ENCODE data around the gene ZNF557. TPM values are rescaled to one million over a fixed set of nuclear protein-coding genes. Genes with fewer than 3 reads are reported as not detected.

The ZNF557 gene
- total and polyA plus RNA-seq, 2 donors: 5.2 to 12.7 TPM

- DNase-seq (ENCODE audit: low read depth in 6 of 9, low spot score in 9 of 9): no peak
- peaks cover 10 to 15% of the 10 kb centered on the region in 2 donors for H3K36me3 ChIP-seq (ENCODE audit: control insufficient read depth in 2 of 2, insufficient read depth in 2 of 2, low read length in 1 of 2)
- H3K27me3 ChIP-seq (ENCODE audit: control insufficient read depth in 2 of 2, insufficient read depth in 1 of 2, low read length in 1 of 2): no peaks in the 10 kb centered on the region
- WGBS: 96% methylated on average over 2 of the region's 2 CpGs
- peaks cover 9 to 14% of the 10 kb centered on the region in 2 donors for H3K4me1 ChIP-seq (ENCODE audit: control insufficient read depth in 2 of 2, insufficient read depth in 2 of 2, low read length in 2 of 2)
- no peak overlapping the region for H3K27ac ChIP-seq (ENCODE audit: low read depth in 1 of 2, low read length in 1 of 2)
- H3K4me3 ChIP-seq (ENCODE audit: low read length in 2 of 2): no peak overlapping the region
- H3K9me3 ChIP-seq (ENCODE audit: control insufficient read depth in 2 of 2, insufficient read depth in 1 of 2, low read length in 1 of 2): peaks cover 0 to 4% of the 10 kb centered on the region in 2 donors
These were observed 1.8 kb upstream of the ZNF557 start for GRCh38 chr19:7067716-7068115.

DNA sequence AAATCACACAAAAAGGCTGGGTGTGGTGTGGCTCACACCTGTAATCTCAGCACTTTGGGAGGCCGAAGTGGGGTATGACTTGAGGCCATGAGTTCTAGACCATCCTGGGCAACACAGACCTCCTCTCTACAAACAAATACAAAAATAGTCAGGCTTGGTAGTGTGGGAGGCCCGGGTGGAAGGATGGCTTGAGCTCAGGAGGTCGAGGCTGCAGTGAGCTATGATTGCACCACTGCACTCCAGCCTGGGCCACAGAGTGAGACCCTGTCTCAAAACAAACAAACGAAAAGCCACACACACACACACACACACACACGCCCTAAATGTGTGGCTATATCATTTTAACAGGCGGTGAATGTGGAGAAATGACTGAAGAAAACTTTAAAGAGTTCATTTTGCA lies 904 bp upstream of the ZNF557 start:
- H3K4me1 ChIP-seq (ENCODE audit: control insufficient read depth in 2 of 2, insufficient read depth in 2 of 2, low read length in 2 of 2): peaks cover 9 to 14% of the 10 kb centered on the region in 2 donors
- H3K27ac ChIP-seq (ENCODE audit: low read depth in 1 of 2, low read length in 1 of 2): peak overlapping the region in 1 of 2 donors; percentile 84
- no peaks in the 10 kb centered on the region for H3K27me3 ChIP-seq (ENCODE audit: control insufficient read depth in 2 of 2, insufficient read depth in 1 of 2, low read length in 1 of 2)
- no peak for DNase-seq (ENCODE audit: low read depth in 6 of 9, low spot score in 9 of 9)
- H3K36me3 ChIP-seq (ENCODE audit: control insufficient read depth in 2 of 2, insufficient read depth in 2 of 2, low read length in 1 of 2): peaks cover 19 to 24% of the 10 kb centered on the region in 2 donors
- 93% methylated on average over 6 of the region's 6 CpGs for WGBS
- H3K4me3 ChIP-seq (ENCODE audit: low read length in 2 of 2): peak overlapping the region in 1 of 2 donors; percentile 78
- H3K9me3 ChIP-seq (ENCODE audit: control insufficient read depth in 2 of 2, insufficient read depth in 1 of 2, low read length in 1 of 2): peaks cover 0 to 5% of the 10 kb centered on the region in 2 donors

GRCh38 chr19:7069904-7070226 lies 362 bp downstream of the ZNF557 start:
- WGBS: under 1% methylated on average over 12 of the region's 12 CpGs
- Histone ChIP-seq H3K27ac (ENCODE audit: low read depth in 1 of 2, low read length in 1 of 2) (peak overlapping the region; percentile 96), H3K4me3 (ENCODE audit: low read length in 2 of 2) (peak overlapping the region; percentile 78 to 100), H3K27me3 (ENCODE audit: control insufficient read depth in 2 of 2, insufficient read depth in 1 of 2, low read length in 1 of 2) (no peaks in the 10 kb centered on the region), H3K36me3 (ENCODE audit: control insufficient read depth in 2 of 2, insufficient read depth in 2 of 2, low read length in 1 of 2) (peaks cover 31 to 36% of the 10 kb centered on the region in 2 donors), H3K9me3 (ENCODE audit: control insufficient read depth in 2 of 2, insufficient read depth in 1 of 2, low read length in 1 of 2) (peaks cover under 1 to 11% of the 10 kb centered on the region in 2 donors), H3K4me1 (ENCODE audit: control insufficient read depth in 2 of 2, insufficient read depth in 2 of 2, low read length in 2 of 2) (peaks cover 9 to 14% of the 10 kb centered on the region in 2 donors)
- no peak for DNase-seq (ENCODE audit: low read depth in 6 of 9, low spot score in 9 of 9)

- no peak for DNase-seq (ENCODE audit: low read depth in 6 of 9, low spot score in 9 of 9)
- Histone ChIP-seq H3K36me3 (ENCODE audit: control insufficient read depth in 2 of 2, insufficient read depth in 2 of 2, low read length in 1 of 2) (peaks cover 58 to 63% of the 10 kb centered on the region in 2 donors), H3K4me3 (ENCODE audit: low read length in 2 of 2) (no peak overlapping the region), H3K9me3 (ENCODE audit: control insufficient read depth in 2 of 2, insufficient read depth in 1 of 2, low read length in 1 of 2) (peaks cover 14 to 23% of the 10 kb centered on the region in 2 donors), H3K27ac (ENCODE audit: low read depth in 1 of 2, low read length in 1 of 2) (no peak overlapping the region), H3K4me1 (ENCODE audit: control insufficient read depth in 2 of 2, insufficient read depth in 2 of 2, low read length in 2 of 2) (peaks cover 9 to 14% of the 10 kb centered on the region in 2 donors), H3K27me3 (ENCODE audit: control insufficient read depth in 2 of 2, insufficient read depth in 1 of 2, low read length in 1 of 2) (no peaks in the 10 kb centered on the region)
- 98% methylated on average over 6 of the region's 6 CpGs for WGBS
These were observed 3.0 kb downstream of the ZNF557 start for GRCh38 chr19:7072541-7072940.

GRCh38 chr19:7074705-7075282 lies 5.3 kb downstream of the ZNF557 start:
- Histone ChIP-seq H3K9me3 (ENCODE audit: control insufficient read depth in 2 of 2, insufficient read depth in 1 of 2, low read length in 1 of 2) (peaks cover 24 to 34% of the 10 kb centered on the region in 2 donors), H3K27me3 (ENCODE audit: control insufficient read depth in 2 of 2, insufficient read depth in 1 of 2, low read length in 1 of 2) (no peaks in the 10 kb centered on the region), H3K4me1 (ENCODE audit: control insufficient read depth in 2 of 2, insufficient read depth in 2 of 2, low read length in 2 of 2) (peaks cover 5 to 10% of the 10 kb centered on the region in 2 donors), H3K36me3 (ENCODE audit: control insufficient read depth in 2 of 2, insufficient read depth in 2 of 2, low read length in 1 of 2) (peaks cover 76 to 84% of the 10 kb centered on the region in 2 donors), H3K4me3 (ENCODE audit: low read length in 2 of 2) (no peak overlapping the region), H3K27ac (ENCODE audit: low read depth in 1 of 2, low read length in 1 of 2) (no peak overlapping the region)
- over 99% methylated on average over 29 of the region's 29 CpGs for WGBS
- no peak for DNase-seq (ENCODE audit: low read depth in 6 of 9, low spot score in 9 of 9)

DNA sequence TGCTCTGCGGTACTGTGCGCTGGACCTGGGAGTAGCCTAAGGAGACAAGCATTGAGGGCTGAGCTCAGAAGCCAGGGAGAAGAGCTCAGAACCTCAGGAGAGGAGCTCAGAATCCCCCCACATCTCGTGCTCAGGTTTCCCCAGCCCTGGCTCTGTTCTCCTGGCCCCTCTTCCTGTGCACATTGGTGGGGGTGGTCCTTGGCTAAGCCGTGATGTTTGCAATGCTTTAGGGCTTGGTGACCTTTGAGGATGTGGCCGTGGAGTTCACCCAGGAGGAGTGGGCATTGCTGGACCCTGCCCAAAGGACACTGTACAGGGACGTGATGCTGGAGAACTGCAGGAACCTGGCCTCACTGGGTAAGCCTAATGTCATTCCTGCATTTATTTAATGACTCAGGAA lies 6.6 kb downstream of the ZNF557 start:
- Histone ChIP-seq H3K36me3 (ENCODE audit: control insufficient read depth in 2 of 2, insufficient read depth in 2 of 2, low read length in 1 of 2) (peaks cover 90 to 93% of the 10 kb centered on the region in 2 donors), H3K4me3 (ENCODE audit: low read length in 2 of 2) (no peak overlapping the region), H3K27ac (ENCODE audit: low read depth in 1 of 2, low read length in 1 of 2) (no peak overlapping the region), H3K4me1 (ENCODE audit: control insufficient read depth in 2 of 2, insufficient read depth in 2 of 2, low read length in 2 of 2) (no peaks in the 10 kb centered on the region), H3K27me3 (ENCODE audit: control insufficient read depth in 2 of 2, insufficient read depth in 1 of 2, low read length in 1 of 2) (no peaks in the 10 kb centered on the region), H3K9me3 (ENCODE audit: control insufficient read depth in 2 of 2, insufficient read depth in 1 of 2, low read length in 1 of 2) (peaks cover 37 to 47% of the 10 kb centered on the region in 2 donors)
- WGBS: 98% methylated on average over 6 of the region's 6 CpGs
- no peak for DNase-seq (ENCODE audit: low read depth in 6 of 9, low spot score in 9 of 9)

- WGBS: 97% methylated on average over 2 of the region's 2 CpGs
These were observed 8.5 kb downstream of the ZNF557 start for GRCh38 chr19:7078008-7078407.

DNA sequence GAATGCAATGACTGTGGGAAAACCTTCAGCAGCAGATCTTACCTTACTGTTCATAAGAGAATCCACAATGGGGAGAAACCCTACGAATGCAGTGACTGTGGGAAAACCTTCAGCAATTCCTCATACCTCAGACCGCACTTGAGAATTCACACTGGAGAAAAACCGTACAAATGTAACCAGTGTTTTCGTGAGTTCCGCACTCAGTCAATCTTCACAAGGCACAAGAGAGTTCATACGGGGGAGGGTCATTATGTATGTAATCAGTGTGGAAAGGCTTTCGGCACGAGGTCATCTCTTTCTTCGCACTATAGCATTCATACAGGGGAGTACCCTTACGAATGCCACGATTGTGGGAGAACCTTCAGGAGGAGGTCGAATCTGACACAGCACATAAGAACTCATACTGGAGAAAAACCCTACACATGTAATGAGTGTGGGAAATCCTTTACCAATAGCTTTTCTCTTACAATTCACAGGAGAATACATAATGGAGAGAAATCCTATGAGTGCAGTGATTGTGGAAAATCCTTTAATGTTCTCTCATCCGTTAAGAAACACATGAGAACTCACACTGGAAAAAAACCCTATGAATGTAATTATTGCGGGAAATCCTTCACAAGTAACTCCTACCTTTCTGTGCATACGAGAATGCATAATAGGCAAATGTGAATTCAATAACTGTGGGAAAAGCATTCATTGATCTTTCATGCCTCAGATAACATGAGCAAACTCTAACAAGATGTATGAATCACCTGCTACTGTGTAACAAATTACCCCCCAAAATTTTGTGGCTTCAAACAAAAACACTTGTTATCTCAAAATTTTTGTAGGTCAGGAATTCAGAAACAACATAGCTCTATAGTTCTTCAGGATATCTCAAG lies 13.8 kb downstream of the ZNF557 start:
- H3K4me3 ChIP-seq (ENCODE audit: low read length in 2 of 2): no peak overlapping the region

More at GRCh38 chr19:7078008-7078407, 8.5 kb downstream of the ZNF557 start:
- DNase-seq (ENCODE audit: low read depth in 6 of 9, low spot score in 9 of 9): no peak
- H3K27ac ChIP-seq (ENCODE audit: low read depth in 1 of 2, low read length in 1 of 2): no peak overlapping the region
- no peaks in the 10 kb centered on the region for H3K4me1 ChIP-seq (ENCODE audit: control insufficient read depth in 2 of 2, insufficient read depth in 2 of 2, low read length in 2 of 2)
- peaks cover 95 to 98% of the 10 kb centered on the region in 2 donors for H3K36me3 ChIP-seq (ENCODE audit: control insufficient read depth in 2 of 2, insufficient read depth in 2 of 2, low read length in 1 of 2)
- peaks cover 49 to 61% of the 10 kb centered on the region in 2 donors for H3K9me3 ChIP-seq (ENCODE audit: control insufficient read depth in 2 of 2, insufficient read depth in 1 of 2, low read length in 1 of 2)
- H3K4me3 ChIP-seq (ENCODE audit: low read length in 2 of 2): no peak overlapping the region
- H3K27me3 ChIP-seq (ENCODE audit: control insufficient read depth in 2 of 2, insufficient read depth in 1 of 2, low read length in 1 of 2): no peaks in the 10 kb centered on the region

DNA sequence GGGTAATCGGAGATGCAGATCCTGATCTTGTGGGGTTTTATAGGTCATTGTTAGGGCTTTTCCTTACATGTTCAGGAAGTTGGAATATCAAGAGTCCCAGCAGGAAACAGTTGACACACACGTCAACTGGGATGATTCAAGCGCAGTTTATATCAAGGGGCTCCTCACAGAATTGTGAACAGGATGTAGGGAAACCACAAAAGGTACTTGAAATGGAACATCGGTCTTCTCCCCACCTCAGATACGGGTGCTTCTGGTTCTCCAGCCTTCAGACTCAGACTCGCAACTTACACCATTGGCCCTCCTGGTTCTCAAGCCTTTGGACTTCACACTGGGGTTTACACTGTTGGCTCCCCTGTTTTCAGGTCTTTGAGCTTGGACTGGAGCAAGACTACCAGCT lies 19.5 kb downstream of the ZNF557 start:
- Histone ChIP-seq H3K27ac (ENCODE audit: low read depth in 1 of 2, low read length in 1 of 2) (no peak overlapping the region), H3K9me3 (ENCODE audit: control insufficient read depth in 2 of 2, insufficient read depth in 1 of 2, low read length in 1 of 2) (peaks cover 11 to 75% of the 10 kb centered on the region in 2 donors), H3K4me3 (ENCODE audit: low read length in 2 of 2) (no peak overlapping the region), H3K4me1 (ENCODE audit: control insufficient read depth in 2 of 2, insufficient read depth in 2 of 2, low read length in 2 of 2) (no peaks in the 10 kb centered on the region), H3K36me3 (ENCODE audit: control insufficient read depth in 2 of 2, insufficient read depth in 2 of 2, low read length in 1 of 2) (peaks cover 8% of the 10 kb centered on the region in 2 donors), H3K27me3 (ENCODE audit: control insufficient read depth in 2 of 2, insufficient read depth in 1 of 2, low read length in 1 of 2) (no peaks in the 10 kb centered on the region)
- WGBS: 66% methylated on average over 6 of the region's 6 CpGs
- DNase-seq (ENCODE audit: low read depth in 6 of 9, low spot score in 9 of 9): no peak

More for the DNA sequence above, 13.8 kb downstream of the ZNF557 start:
- H3K27me3 ChIP-seq (ENCODE audit: control insufficient read depth in 2 of 2, insufficient read depth in 1 of 2, low read length in 1 of 2): no peaks in the 10 kb centered on the region
- no peaks in the 10 kb centered on the region for H3K4me1 ChIP-seq (ENCODE audit: control insufficient read depth in 2 of 2, insufficient read depth in 2 of 2, low read length in 2 of 2)
- H3K36me3 ChIP-seq (ENCODE audit: control insufficient read depth in 2 of 2, insufficient read depth in 2 of 2, low read length in 1 of 2): peaks cover 60 to 63% of the 10 kb centered on the region in 2 donors
- no peak overlapping the region for H3K27ac ChIP-seq (ENCODE audit: low read depth in 1 of 2, low read length in 1 of 2)
- WGBS: 98% methylated on average over 15 of the region's 15 CpGs
- DNase-seq (ENCODE audit: low read depth in 6 of 9, low spot score in 9 of 9): peak in 1 of 9 donors; percentile 43
- H3K9me3 ChIP-seq (ENCODE audit: control insufficient read depth in 2 of 2, insufficient read depth in 1 of 2, low read length in 1 of 2): peaks cover 49 to 71% of the 10 kb centered on the region in 2 donors

Data from thymus (tissue), 11 donors.